NOMO-1 (cell line): Measurements from ENCODE around the gene IRS1.

Source experiments
- DNase-seq, 2 experiments: peaks; one replicate each; lab custom pipeline; 2025; ENCODE audit not compliant: unreplicated experiment in 2 of 2; lab: John Stamatoyannopoulos, UW

IRS1 gene

GRCh38 chr2:226693521-226693920, 106.1 kb downstream of the IRS1 start:
- DNase-seq: peak; percentile 42 to 56

- DNase-seq: no peak
These were observed 107.0 kb downstream of the IRS1 start for GRCh38 chr2:226692521-226693126.

GRCh38 chr2:226691255-226691654, 108.4 kb downstream of the IRS1 start:
- no peak for DNase-seq

GRCh38 chr2:226690461-226691024, 109.1 kb downstream of the IRS1 start:
- DNase-seq: no peak

GRCh38 chr2:226687641-226688253, 111.9 kb downstream of the IRS1 start:
- no peak for DNase-seq

GRCh38 chr2:226684563-226684959, 115.1 kb downstream of the IRS1 start:
- no peak for DNase-seq

GRCh38 chr2:226683944-226684562, 115.6 kb downstream of the IRS1 start:
- no peak for DNase-seq

- no peak for DNase-seq
These were observed 116.4 kb downstream of the IRS1 start for GRCh38 chr2:226683196-226683595.
